Stimulated activated CD8-positive, alpha-beta memory T cell treated with anti-CD3 and anti-CD28 coated beads, Interleukin-7, amount 100 ng/mL, for 4 hours (primary cell): ENCODE measurements around the gene PACS1.

Source experiments
- DNase-seq, 2 donors: peaks; one replicate each; pipeline ENCODE4 v3.0.0-alpha.2; 2020; ENCODE audit warnings: low read depth in 2 of 2

PACS1 gene

GRCh38 chr11:66224226-66224855, 154.3 kb downstream of the PACS1 start:
- no peak for DNase-seq

- DNase-seq = no peak
Measured at GRCh38 chr11:66225066-66225465, 155.0 kb downstream of the PACS1 start.

GRCh38 chr11:66226101-66226500, 156.0 kb downstream of the PACS1 start:
- DNase-seq = no peak

DNA sequence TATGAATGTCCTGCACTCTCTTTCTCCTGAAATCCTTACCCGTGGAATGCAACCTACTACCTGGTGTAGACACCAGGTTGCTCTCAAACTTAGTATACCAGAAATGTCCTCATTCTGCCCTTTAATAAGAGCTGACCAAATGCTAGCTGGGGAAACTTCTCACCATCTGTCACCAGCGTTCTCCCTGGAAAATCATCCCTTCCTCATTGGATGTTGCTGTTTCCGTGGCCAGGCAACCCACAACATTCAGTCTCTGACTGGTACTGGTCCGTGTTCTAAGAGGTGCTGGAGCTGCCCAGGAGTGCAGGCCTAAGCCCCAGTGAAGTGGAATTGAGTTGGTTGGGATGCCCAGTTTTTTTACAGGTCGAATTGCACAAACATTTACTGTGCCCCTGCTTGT, 157.6 kb downstream of the PACS1 start:
- no peak for DNase-seq

- DNase-seq = no peak
Measured at GRCh38 chr11:66228521-66228920, 158.4 kb downstream of the PACS1 start.

DNA sequence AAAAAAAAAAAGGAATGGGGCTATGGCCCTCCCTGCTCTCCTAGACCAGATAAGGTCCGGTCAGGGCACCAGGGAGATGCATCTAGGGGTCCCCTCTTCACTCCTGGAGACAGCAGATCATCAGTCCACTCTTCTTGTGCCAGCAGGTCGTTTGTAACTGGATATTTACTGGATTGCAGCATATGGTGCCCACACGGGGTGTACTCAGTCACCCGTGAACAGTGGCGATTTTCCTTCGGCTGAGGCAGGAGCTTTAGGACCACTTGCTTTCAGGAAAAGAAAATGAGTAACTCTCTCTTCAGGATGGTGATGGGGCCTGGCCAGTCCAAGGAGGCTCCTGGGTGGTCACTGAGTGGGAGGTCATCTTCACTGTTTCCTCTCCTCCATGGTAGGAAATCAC, 160.1 kb downstream of the PACS1 start:
- no peak for DNase-seq

GRCh38 chr11:66230978-66231377, 160.9 kb downstream of the PACS1 start:
- no peak for DNase-seq

DNA sequence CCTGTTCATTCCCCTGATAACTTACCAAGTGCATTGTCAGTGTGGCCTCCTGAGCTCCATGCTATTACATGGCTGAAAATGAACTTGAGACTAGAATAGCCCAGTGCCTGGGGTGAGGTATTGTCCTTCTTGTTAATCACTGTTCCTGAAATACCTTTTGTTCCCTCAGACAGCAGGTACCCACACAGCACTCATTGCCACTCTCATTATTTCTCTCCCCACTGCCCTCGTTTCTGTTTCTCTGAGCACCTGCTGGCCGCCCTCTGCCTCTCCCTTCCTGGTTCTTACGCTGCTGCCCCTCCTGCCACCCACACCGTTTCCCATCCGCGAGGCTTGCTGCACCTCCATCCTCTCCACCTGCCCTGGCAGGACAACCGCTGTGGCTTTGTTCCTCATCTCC, 161.5 kb downstream of the PACS1 start:
- DNase-seq = no peak

GRCh38 chr11:66232769-66233168, 162.7 kb downstream of the PACS1 start:
- DNase-seq = no peak

- DNase-seq = no peak
Measured at GRCh38 chr11:66233301-66233700, 163.2 kb downstream of the PACS1 start.

- no peak for DNase-seq
Measured at GRCh38 chr11:66235141-66235540, 165.1 kb downstream of the PACS1 start.

DNA sequence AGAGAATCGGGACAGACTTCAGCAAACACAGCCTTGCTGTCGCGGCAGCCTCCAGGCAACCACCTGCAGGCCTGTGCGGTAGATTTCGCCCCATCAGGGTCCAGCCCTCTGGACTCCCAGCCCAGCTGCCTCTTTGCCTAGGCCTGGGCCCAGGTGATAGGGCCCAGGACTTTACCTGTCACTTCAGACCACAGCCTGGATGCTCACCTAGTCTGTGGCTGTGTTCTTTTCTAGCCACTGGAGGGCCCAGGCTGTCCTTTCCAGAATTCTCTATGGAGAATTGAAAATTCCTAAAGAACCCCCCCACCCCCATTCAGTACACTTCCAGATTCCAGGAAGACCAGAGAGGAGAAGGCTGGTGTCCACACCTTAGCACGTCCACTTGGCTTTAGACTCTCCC, 167.8 kb downstream of the PACS1 start:
- DNase-seq = no peak

- DNase-seq = no peak
Measured at GRCh38 chr11:66238786-66239413, 168.8 kb downstream of the PACS1 start.

DNA sequence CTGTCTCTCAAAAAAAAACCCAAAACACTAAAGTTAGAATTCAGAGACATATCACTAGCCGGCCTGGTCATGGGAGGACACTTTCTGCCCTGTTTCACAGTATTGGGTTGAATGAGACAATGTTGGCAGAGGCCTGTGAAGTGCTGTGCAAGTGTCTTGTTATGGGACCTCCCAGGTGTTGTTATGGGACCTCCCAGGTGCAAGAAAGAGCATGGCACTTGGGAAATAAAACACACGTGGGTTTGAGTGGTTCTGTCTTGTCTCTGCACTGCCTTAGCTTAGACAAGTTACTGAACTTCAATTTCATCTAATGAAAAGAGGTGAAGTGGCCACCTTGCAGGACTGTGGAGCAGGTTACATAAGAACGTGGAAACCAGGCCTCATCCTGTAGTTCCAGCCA, 169.4 kb downstream of the PACS1 start:
- DNase-seq = no peak

- DNase-seq = no peak
Measured at GRCh38 chr11:66239998-66240780, 170.1 kb downstream of the PACS1 start.

GRCh38 chr11:66240781-66241136, 170.7 kb downstream of the PACS1 start:
- no peak for DNase-seq

GRCh38 chr11:66242095-66242765, 172.2 kb downstream of the PACS1 start:
- DNase-seq = no peak

DNA sequence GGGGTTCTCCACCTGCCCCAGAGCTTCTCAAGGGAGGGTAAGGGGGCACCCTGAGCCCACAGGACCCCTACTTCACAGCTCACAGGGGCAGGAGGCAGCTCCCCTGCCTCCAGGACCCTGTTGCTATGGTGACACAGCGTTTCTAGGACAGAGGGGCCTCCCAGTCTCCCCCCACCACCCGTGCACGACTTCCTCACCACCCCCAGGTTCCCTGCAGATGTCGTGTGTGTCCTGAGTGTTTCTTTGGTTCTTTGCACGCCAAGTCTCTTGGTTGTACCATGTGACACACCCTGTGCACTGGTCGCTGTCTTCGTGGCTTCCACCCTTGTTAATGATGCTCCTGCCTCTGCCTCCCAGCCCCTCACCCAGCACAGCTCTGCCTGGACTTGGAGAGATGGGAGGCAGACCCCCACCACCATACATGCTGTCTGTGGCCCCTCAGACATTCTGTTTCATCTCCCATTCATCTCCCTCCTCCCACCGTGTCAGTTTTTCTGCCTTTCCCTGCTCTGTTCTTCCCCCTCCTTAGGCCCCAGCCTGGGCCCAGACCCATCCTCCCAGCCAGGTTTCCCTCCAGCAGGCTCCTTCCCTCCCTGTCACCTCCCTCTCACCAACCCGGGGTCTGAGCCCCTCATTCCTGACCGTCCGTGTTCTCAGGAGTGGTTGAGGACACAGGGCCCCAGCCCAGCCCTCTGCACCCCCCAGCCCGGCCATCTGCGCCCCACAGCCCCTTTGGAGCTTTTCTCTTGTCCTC, 173.9 kb downstream of the PACS1 start:
- no peak for DNase-seq

- DNase-seq = no peak
Measured at GRCh38 chr11:66247295-66247694, 177.2 kb downstream of the PACS1 start.

- no peak for DNase-seq
Measured at GRCh38 chr11:66247801-66248200, 177.7 kb downstream of the PACS1 start.

- no peak for DNase-seq
Measured at GRCh38 chr11:66248903-66249302, 178.8 kb downstream of the PACS1 start.

- DNase-seq = no peak
Measured at GRCh38 chr11:66251809-66252208, 181.7 kb downstream of the PACS1 start.
